ENCODE measurements around the gene CHEK2.
A peak's percentile ranks its signal among the peaks of the same experiment; 100 is the strongest.
"Not testable (repeated sequence)": the region's sequence is repeated elsewhere in the genome, so short reads cannot be mapped to it uniquely, and the experiment has no call there.

The CHEK2 gene

GRCh38 chr22:28693041-28693760 is 48.4 kb downstream of the CHEK2 start:
- H3K9me3 ChIP-seq (ENCODE audit: control insufficient read depth, insufficient read depth, low read length); H3K9ac ChIP-seq (ENCODE audit: low read depth, low read length); H3K36me3 ChIP-seq (ENCODE audit: insufficient read depth, low read length); H3K4me1 ChIP-seq (ENCODE audit: insufficient read depth, low read length): not testable (repeated sequence)

- H3K9me3 ChIP-seq (ENCODE audit: control insufficient read depth, insufficient read depth, low read length); H3K9ac ChIP-seq (ENCODE audit: low read depth, low read length); H3K36me3 ChIP-seq (ENCODE audit: insufficient read depth, low read length); H3K4me1 ChIP-seq (ENCODE audit: insufficient read depth, low read length): not testable (repeated sequence)
Measured at GRCh38 chr22:28689796-28690195, 51.8 kb downstream of the CHEK2 start.

GRCh38 chr22:28682966-28683365 is 58.7 kb downstream of the CHEK2 start:
- H3K9me3 ChIP-seq (ENCODE audit: control insufficient read depth, insufficient read depth, low read length); H3K9ac ChIP-seq (ENCODE audit: low read depth, low read length); H3K4me1 ChIP-seq (ENCODE audit: insufficient read depth, low read length); H3K36me3 ChIP-seq (ENCODE audit: insufficient read depth, low read length): not testable (repeated sequence)

GRCh38 chr22:28680813-28681490 is 60.7 kb downstream of the CHEK2 start:
- H3K36me3 ChIP-seq (ENCODE audit: insufficient read depth, low read length); H3K9me3 ChIP-seq (ENCODE audit: control insufficient read depth, insufficient read depth, low read length); H3K9ac ChIP-seq (ENCODE audit: low read depth, low read length); H3K4me1 ChIP-seq (ENCODE audit: insufficient read depth, low read length): not testable (repeated sequence)

- H3K9ac ChIP-seq (ENCODE audit: low read depth, low read length) = peak within 1 kb of the TSS; percentile 79
- not testable (repeated sequence) for H3K36me3 ChIP-seq (ENCODE audit: insufficient read depth, low read length); H3K4me1 ChIP-seq (ENCODE audit: insufficient read depth, low read length); H3K9me3 ChIP-seq (ENCODE audit: control insufficient read depth, insufficient read depth, low read length)
Measured at GRCh38 chr22:28679611-28680287, 61.9 kb downstream of the CHEK2 start, which contains the start of gene TTC28. TSS of gene TTC28 (minus strand) at chr22:28679840. CDS start at chr22:28679723, 117 bp downstream.

- peak overlapping the region; percentile 79 for H3K9ac ChIP-seq (ENCODE audit: low read depth, low read length)
- not testable (repeated sequence) for H3K4me1 ChIP-seq (ENCODE audit: insufficient read depth, low read length)
Measured at GRCh38 chr22:28678778-28679610, 62.6 kb downstream of the CHEK2 start.

GRCh38 chr22:28678170-28678569 is 63.5 kb downstream of the CHEK2 start:
- H3K9me3 ChIP-seq (ENCODE audit: control insufficient read depth, insufficient read depth, low read length); H3K9ac ChIP-seq (ENCODE audit: low read depth, low read length); H3K4me1 ChIP-seq (ENCODE audit: insufficient read depth, low read length); H3K36me3 ChIP-seq (ENCODE audit: insufficient read depth, low read length): not testable (repeated sequence)

More at GRCh38 chr22:28678778-28679610, 62.6 kb downstream of the CHEK2 start:
- H3K9me3 ChIP-seq (ENCODE audit: control insufficient read depth, insufficient read depth, low read length); H3K36me3 ChIP-seq (ENCODE audit: insufficient read depth, low read length): not testable (repeated sequence)

GRCh38 chr22:28674121-28674563 is 67.5 kb downstream of the CHEK2 start:
- no peaks in the 10 kb centered on the region for H3K9me3 ChIP-seq (ENCODE audit: control insufficient read depth, insufficient read depth, low read length)
- H3K36me3 ChIP-seq (ENCODE audit: insufficient read depth, low read length) = no peaks in the 10 kb centered on the region
- no peaks in the 10 kb centered on the region for H3K4me1 ChIP-seq (ENCODE audit: insufficient read depth, low read length)
- H3K9ac ChIP-seq (ENCODE audit: low read depth, low read length) = no peak overlapping the region

- no peaks in the 10 kb centered on the region for H3K9me3 ChIP-seq (ENCODE audit: control insufficient read depth, insufficient read depth, low read length)
- no peak overlapping the region for H3K9ac ChIP-seq (ENCODE audit: low read depth, low read length)
- no peaks in the 10 kb centered on the region for H3K4me1 ChIP-seq (ENCODE audit: insufficient read depth, low read length)
Measured at GRCh38 chr22:28670756-28671155, 70.9 kb downstream of the CHEK2 start.

GRCh38 chr22:28670161-28670560 is 71.5 kb downstream of the CHEK2 start:
- H3K36me3 ChIP-seq (ENCODE audit: insufficient read depth, low read length) = no peaks in the 10 kb centered on the region
- H3K9ac ChIP-seq (ENCODE audit: low read depth, low read length) = no peak overlapping the region
- H3K4me1 ChIP-seq (ENCODE audit: insufficient read depth, low read length) = no peaks in the 10 kb centered on the region
- no peaks in the 10 kb centered on the region for H3K9me3 ChIP-seq (ENCODE audit: control insufficient read depth, insufficient read depth, low read length)

More at GRCh38 chr22:28670756-28671155, 70.9 kb downstream of the CHEK2 start:
- no peaks in the 10 kb centered on the region for H3K36me3 ChIP-seq (ENCODE audit: insufficient read depth, low read length)

- no peaks in the 10 kb centered on the region for H3K36me3 ChIP-seq (ENCODE audit: insufficient read depth, low read length)
- no peaks in the 10 kb centered on the region for H3K9me3 ChIP-seq (ENCODE audit: control insufficient read depth, insufficient read depth, low read length)
- H3K4me1 ChIP-seq (ENCODE audit: insufficient read depth, low read length) = no peaks in the 10 kb centered on the region
- no peak overlapping the region for H3K9ac ChIP-seq (ENCODE audit: low read depth, low read length)
Measured at GRCh38 chr22:28669387-28669786, 72.2 kb downstream of the CHEK2 start.

- H3K9ac ChIP-seq (ENCODE audit: low read depth, low read length); H3K36me3 ChIP-seq (ENCODE audit: insufficient read depth, low read length); H3K4me1 ChIP-seq (ENCODE audit: insufficient read depth, low read length); H3K9me3 ChIP-seq (ENCODE audit: control insufficient read depth, insufficient read depth, low read length): not testable (repeated sequence)
Measured at GRCh38 chr22:28663569-28663942, 78.1 kb downstream of the CHEK2 start.

- Histone ChIP-seq H3K9ac (ENCODE audit: low read depth, low read length) (no peak overlapping the region), H3K4me1 (ENCODE audit: insufficient read depth, low read length) (0 out of 2 replicates have a peak, but pooled peaks cover 5% of the 10 kb centered on the region), H3K36me3 (ENCODE audit: insufficient read depth, low read length) (no peaks in the 10 kb centered on the region), H3K9me3 (ENCODE audit: control insufficient read depth, insufficient read depth, low read length) (no peaks in the 10 kb centered on the region)
Measured at GRCh38 chr22:28658448-28658847, 83.2 kb downstream of the CHEK2 start.

- Histone ChIP-seq H3K36me3 (ENCODE audit: insufficient read depth, low read length) (no peaks in the 10 kb centered on the region), H3K4me1 (ENCODE audit: insufficient read depth, low read length) (0 out of 2 replicates have a peak, but pooled peaks cover 5% of the 10 kb centered on the region), H3K9me3 (ENCODE audit: control insufficient read depth, insufficient read depth, low read length) (no peaks in the 10 kb centered on the region), H3K9ac (ENCODE audit: low read depth, low read length) (no peak overlapping the region)
Measured at GRCh38 chr22:28656181-28656580, 85.4 kb downstream of the CHEK2 start.
